ENCODE data around the gene ZDHHC24.
A peak's percentile ranks its signal among the peaks of the same experiment; 100 is the strongest.

ZDHHC24 gene

DNA sequence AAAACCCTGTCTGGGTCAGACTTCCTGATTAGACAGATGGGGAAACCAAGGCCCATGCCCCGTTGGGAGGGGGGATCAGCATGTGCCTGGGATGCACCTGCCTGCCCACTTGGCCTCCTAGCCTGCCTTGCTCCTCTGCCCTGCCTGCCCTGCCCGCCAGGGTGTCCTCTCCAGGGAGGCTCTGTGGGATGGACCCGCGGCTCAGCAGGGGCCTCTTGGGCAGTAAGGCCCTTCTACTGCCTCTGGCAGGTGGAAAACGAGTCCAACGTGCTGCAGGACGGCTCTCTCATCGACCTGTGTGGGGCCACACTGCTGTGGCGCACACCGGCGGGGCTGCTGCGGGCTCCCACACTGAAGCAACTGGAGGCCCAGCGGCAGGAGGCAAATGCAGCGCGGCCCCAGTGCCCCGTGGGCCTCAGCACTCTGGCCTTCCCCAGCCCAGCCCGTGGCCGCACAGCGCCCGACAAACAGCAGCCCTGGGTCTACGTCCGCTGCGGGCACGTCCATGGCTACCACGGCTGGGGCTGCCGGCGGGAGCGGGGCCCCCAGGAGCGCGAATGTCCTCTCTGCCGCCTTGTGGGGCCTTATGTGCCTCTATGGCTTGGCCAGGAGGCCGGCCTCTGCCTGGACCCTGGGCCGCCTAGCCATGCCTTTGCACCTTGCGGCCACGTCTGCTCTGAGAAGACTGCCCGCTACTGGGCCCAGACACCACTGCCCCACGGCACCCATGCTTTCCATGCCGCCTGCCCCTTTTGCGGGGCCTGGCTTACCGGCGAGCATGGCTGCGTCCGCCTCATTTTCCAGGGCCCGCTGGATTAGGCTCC, 70.3 kb downstream of the ZDHHC24 start:
- H3K4me3 ChIP-seq (ENCODE audit: low read length) = no peak overlapping the region
- no peak overlapping the region for H2BK120ac ChIP-seq (ENCODE audit: low read depth, low read length)
- no peaks in the 10 kb centered on the region for H3K27me3 ChIP-seq (ENCODE audit: insufficient read depth, low read length, poor library complexity)
- no peak overlapping the region for H2AK5ac ChIP-seq (ENCODE audit: low read length)
- no peak overlapping the region for H4K8ac ChIP-seq (ENCODE audit: low read depth, low read length)
- H3K18ac ChIP-seq (ENCODE audit: low read length) = no peak overlapping the region
- H3K23ac ChIP-seq (ENCODE audit: low read length) = no peak overlapping the region
- no peak for DNase-seq
- no peak overlapping the region for H3K4ac ChIP-seq (ENCODE audit: low read depth, low read length)
- no peak overlapping the region for H3K4me2 ChIP-seq (ENCODE audit: low read length)
- H3K79me2 ChIP-seq (ENCODE audit: control insufficient read depth, insufficient read depth, low read length) = no peaks in the 10 kb centered on the region
- no peak overlapping the region for H3K27ac ChIP-seq (ENCODE audit: low read depth, low read length)
- WGBS (ENCODE audit: extremely low coverage, insufficient coverage, low lambda C conversion rate) = no CpG with 5 or more reads among the region's 44 CpGs
- H3K4me1 ChIP-seq (ENCODE audit: control insufficient read depth, low read depth, low read length) = no peaks in the 10 kb centered on the region
- H2BK5ac ChIP-seq (ENCODE audit: low read length) = no peak overlapping the region
- H3K9ac ChIP-seq (ENCODE audit: low read length) = no peak overlapping the region
- no peak overlapping the region for H3K56ac ChIP-seq (ENCODE audit: low read length)
- H4K5ac ChIP-seq (ENCODE audit: low read length) = no peak overlapping the region
- no peak overlapping the region for H2BK15ac ChIP-seq (replicated peaks; ENCODE audit: low read depth)
- H3K79me1 ChIP-seq (ENCODE audit: low read length) = no peaks in the 10 kb centered on the region
- no peaks in the 10 kb centered on the region for H3K36me3 ChIP-seq (ENCODE audit: control insufficient read depth, insufficient read depth, low read length)

DNA sequence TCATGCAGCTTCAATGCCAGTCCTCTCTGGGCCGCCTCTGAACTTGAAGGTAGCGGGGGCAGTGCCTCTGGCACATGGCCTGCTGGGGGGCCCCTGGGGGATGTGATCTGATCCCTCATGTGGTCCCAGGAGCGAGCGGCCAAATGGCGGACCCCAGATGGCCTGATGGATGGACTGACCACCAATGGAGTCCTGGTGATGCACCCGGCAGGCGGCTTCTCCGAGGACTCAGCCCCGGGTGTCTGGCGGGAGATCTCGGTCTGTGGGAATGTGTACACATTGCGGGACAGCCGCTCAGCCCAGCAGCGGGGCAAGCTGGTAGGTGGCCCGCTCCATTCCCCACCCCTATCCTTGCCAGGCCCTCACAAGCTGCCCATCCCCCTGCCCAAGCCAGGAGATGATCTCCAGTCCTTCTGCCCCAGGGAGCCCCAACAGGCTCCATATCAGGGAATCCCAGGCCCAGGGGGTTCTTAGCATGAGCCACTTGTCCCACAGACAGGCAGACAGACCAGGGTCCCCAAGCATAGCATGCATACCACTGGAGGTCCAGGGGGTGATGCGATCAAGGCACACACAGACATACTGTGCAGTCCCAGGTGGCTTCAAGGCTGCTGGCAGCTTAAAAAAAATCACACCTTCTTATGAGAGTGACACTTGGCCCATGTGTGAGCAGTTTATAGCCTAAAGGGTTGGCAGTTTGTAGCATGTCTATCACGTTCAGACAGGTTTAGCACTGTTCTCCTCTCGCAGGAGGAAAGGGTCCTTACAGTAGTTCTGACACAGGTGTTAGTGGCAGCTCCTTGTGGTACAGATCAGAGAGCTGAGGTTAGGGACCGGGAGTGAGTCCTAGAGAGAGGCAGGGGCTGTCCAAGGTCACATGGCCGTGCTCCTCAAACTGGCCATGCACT, 72.0 kb downstream of the ZDHHC24 start:
- DNase-seq = peak; percentile 34
- Histone ChIP-seq H3K79me1 (ENCODE audit: low read length) (no peaks in the 10 kb centered on the region), H3K23ac (ENCODE audit: low read length) (no peak overlapping the region), H3K27ac (ENCODE audit: low read depth, low read length) (no peak overlapping the region), H3K4me3 (ENCODE audit: low read length) (no peak overlapping the region), H3K27me3 (ENCODE audit: insufficient read depth, low read length, poor library complexity) (no peaks in the 10 kb centered on the region), H3K36me3 (ENCODE audit: control insufficient read depth, insufficient read depth, low read length) (no peaks in the 10 kb centered on the region), H3K9ac (ENCODE audit: low read length) (no peak overlapping the region), H2BK120ac (ENCODE audit: low read depth, low read length) (no peak overlapping the region), H3K4ac (ENCODE audit: low read depth, low read length) (no peak overlapping the region), H2BK5ac (ENCODE audit: low read length) (no peak overlapping the region), H3K79me2 (ENCODE audit: control insufficient read depth, insufficient read depth, low read length) (no peaks in the 10 kb centered on the region), H3K56ac (ENCODE audit: low read length) (no peak overlapping the region), H2AK5ac (ENCODE audit: low read length) (no peak overlapping the region), H4K5ac (ENCODE audit: low read length) (no peak overlapping the region), H4K8ac (ENCODE audit: low read depth, low read length) (no peak overlapping the region), H3K18ac (ENCODE audit: low read length) (no peak overlapping the region), H2BK15ac (replicated peaks; ENCODE audit: low read depth) (no peak overlapping the region), H3K4me2 (ENCODE audit: low read length) (no peak overlapping the region), H3K4me1 (ENCODE audit: control insufficient read depth, low read depth, low read length) (peaks cover 2% of the 10 kb centered on the region)
- no CpG with 5 or more reads among the region's 20 CpGs for WGBS (ENCODE audit: extremely low coverage, insufficient coverage, low lambda C conversion rate)

DNA sequence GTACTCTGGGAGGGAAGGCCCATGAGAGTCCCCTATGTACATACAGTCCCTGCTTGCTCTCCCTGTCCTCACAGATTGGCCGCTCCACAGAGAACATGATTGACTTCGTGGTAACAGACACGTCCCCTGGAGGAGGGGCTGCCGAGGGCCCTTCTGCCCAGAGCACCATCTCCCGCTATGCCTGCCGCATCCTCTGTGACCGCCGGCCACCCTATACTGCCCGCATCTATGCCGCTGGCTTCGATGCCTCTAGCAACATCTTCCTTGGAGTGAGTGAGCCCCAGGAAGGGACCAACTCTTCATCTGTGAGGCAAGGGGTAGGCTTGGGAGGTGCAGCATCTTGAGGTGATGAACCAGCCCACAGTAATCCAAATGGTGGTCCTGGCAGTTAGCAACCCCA, 72.7 kb downstream of the ZDHHC24 start:
- Histone ChIP-seq H2BK120ac (ENCODE audit: low read depth, low read length) (no peak overlapping the region), H3K79me1 (ENCODE audit: low read length) (no peaks in the 10 kb centered on the region), H3K23ac (ENCODE audit: low read length) (no peak overlapping the region), H3K4me1 (ENCODE audit: control insufficient read depth, low read depth, low read length) (peaks cover 2% of the 10 kb centered on the region), H3K36me3 (ENCODE audit: control insufficient read depth, insufficient read depth, low read length) (no peaks in the 10 kb centered on the region), H3K18ac (ENCODE audit: low read length) (no peak overlapping the region), H3K27ac (ENCODE audit: low read depth, low read length) (no peak overlapping the region), H2AK5ac (ENCODE audit: low read length) (no peak overlapping the region), H3K4me3 (ENCODE audit: low read length) (no peak overlapping the region), H3K56ac (ENCODE audit: low read length) (no peak overlapping the region), H4K5ac (ENCODE audit: low read length) (no peak overlapping the region), H3K79me2 (ENCODE audit: control insufficient read depth, insufficient read depth, low read length) (no peaks in the 10 kb centered on the region), H2BK5ac (ENCODE audit: low read length) (no peak overlapping the region), H3K27me3 (ENCODE audit: insufficient read depth, low read length, poor library complexity) (no peaks in the 10 kb centered on the region), H3K4me2 (ENCODE audit: low read length) (no peak overlapping the region), H3K4ac (ENCODE audit: low read depth, low read length) (no peak overlapping the region), H3K9ac (ENCODE audit: low read length) (no peak overlapping the region), H2BK15ac (replicated peaks; ENCODE audit: low read depth) (no peak overlapping the region), H4K8ac (ENCODE audit: low read depth, low read length) (no peak overlapping the region)
- DNase-seq = no peak
- WGBS (ENCODE audit: extremely low coverage, insufficient coverage, low lambda C conversion rate) = no CpG with 5 or more reads among the region's 11 CpGs

DNA sequence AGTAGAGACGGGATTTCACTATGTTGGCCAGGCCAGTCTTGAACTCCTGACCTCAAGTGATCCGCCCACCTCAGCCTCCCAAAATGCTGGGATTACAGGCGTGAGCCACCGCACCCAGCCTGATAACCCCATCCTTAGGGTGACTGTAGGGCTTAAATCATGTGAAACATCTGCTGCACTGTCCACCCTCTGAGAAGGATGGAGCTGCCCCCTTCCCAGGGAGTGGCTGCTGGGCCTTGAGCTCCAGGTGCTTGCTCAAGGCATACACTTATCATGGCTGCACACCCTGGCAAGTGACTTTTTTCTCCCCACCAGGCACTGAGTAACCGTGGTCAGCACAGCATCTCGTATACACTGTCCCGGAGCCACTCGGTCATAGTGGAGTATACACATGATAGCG, 73.8 kb downstream of the ZDHHC24 start:
- Histone ChIP-seq H3K4ac (ENCODE audit: low read depth, low read length) (no peak overlapping the region), H4K8ac (ENCODE audit: low read depth, low read length) (no peak overlapping the region), H3K36me3 (ENCODE audit: control insufficient read depth, insufficient read depth, low read length) (no peaks in the 10 kb centered on the region), H2BK120ac (ENCODE audit: low read depth, low read length) (no peak overlapping the region), H4K5ac (ENCODE audit: low read length) (no peak overlapping the region), H3K23ac (ENCODE audit: low read length) (no peak overlapping the region), H3K18ac (ENCODE audit: low read length) (no peak overlapping the region), H3K4me1 (ENCODE audit: control insufficient read depth, low read depth, low read length) (peaks cover 6% of the 10 kb centered on the region), H3K79me1 (ENCODE audit: low read length) (no peaks in the 10 kb centered on the region), H2AK5ac (ENCODE audit: low read length) (no peak overlapping the region), H2BK5ac (ENCODE audit: low read length) (no peak overlapping the region), H3K27ac (ENCODE audit: low read depth, low read length) (no peak overlapping the region), H3K27me3 (ENCODE audit: insufficient read depth, low read length, poor library complexity) (no peaks in the 10 kb centered on the region), H3K56ac (ENCODE audit: low read length) (no peak overlapping the region), H3K4me3 (ENCODE audit: low read length) (no peak overlapping the region), H2BK15ac (replicated peaks; ENCODE audit: low read depth) (no peak overlapping the region), H3K79me2 (ENCODE audit: control insufficient read depth, insufficient read depth, low read length) (no peaks in the 10 kb centered on the region), H3K9ac (ENCODE audit: low read length) (no peak overlapping the region), H3K4me2 (ENCODE audit: low read length) (no peak overlapping the region)
- WGBS (ENCODE audit: extremely low coverage, insufficient coverage, low lambda C conversion rate) = no CpG with 5 or more reads among the region's 9 CpGs
- no peak for DNase-seq

DNA sequence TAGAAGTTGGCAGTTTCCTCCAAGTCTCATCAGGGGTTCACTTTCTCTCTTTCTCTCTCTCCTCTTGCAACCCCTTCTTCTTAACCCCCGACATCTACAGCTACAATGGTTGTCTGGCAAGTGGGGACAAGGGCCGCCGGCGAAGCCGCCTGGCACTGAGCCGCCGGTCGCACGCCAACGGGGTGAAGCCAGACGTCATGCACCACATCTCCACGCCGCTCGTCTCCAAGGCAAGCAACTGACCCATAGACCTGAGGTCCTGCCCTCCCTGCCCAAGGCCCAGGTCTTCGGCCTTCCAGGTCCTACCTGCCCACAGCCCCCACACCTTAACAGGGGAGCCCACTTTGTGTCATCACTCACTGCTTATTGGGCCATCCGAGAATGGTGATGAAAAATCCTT, 74.7 kb downstream of the ZDHHC24 start:
- no peak overlapping the region for H3K56ac ChIP-seq (ENCODE audit: low read length)
- H3K4ac ChIP-seq (ENCODE audit: low read depth, low read length) = no peak overlapping the region
- H4K8ac ChIP-seq (ENCODE audit: low read depth, low read length) = no peak overlapping the region
- no peak overlapping the region for H3K27ac ChIP-seq (ENCODE audit: low read depth, low read length)
- no peak overlapping the region for H3K18ac ChIP-seq (ENCODE audit: low read length)
- H3K23ac ChIP-seq (ENCODE audit: low read length) = no peak overlapping the region
- H3K4me3 ChIP-seq (ENCODE audit: low read length) = no peak overlapping the region
- no peak overlapping the region for H3K4me2 ChIP-seq (ENCODE audit: low read length)
- H3K79me1 ChIP-seq (ENCODE audit: low read length) = no peaks in the 10 kb centered on the region
- WGBS (ENCODE audit: extremely low coverage, insufficient coverage, low lambda C conversion rate) = no CpG with 5 or more reads among the region's 16 CpGs
- H3K79me2 ChIP-seq (ENCODE audit: control insufficient read depth, insufficient read depth, low read length) = no peaks in the 10 kb centered on the region
- H3K9ac ChIP-seq (ENCODE audit: low read length) = no peak overlapping the region
- H3K4me1 ChIP-seq (ENCODE audit: control insufficient read depth, low read depth, low read length) = peaks cover 6% of the 10 kb centered on the region
- no peak overlapping the region for H2BK5ac ChIP-seq (ENCODE audit: low read length)
- no peak overlapping the region for H2BK15ac ChIP-seq (replicated peaks; ENCODE audit: low read depth)
- no peaks in the 10 kb centered on the region for H3K36me3 ChIP-seq (ENCODE audit: control insufficient read depth, insufficient read depth, low read length)
- H2AK5ac ChIP-seq (ENCODE audit: low read length) = no peak overlapping the region
- H2BK120ac ChIP-seq (ENCODE audit: low read depth, low read length) = no peak overlapping the region
- no peak overlapping the region for H4K5ac ChIP-seq (ENCODE audit: low read length)
- no peak for DNase-seq
- H3K27me3 ChIP-seq (ENCODE audit: insufficient read depth, low read length, poor library complexity) = no peaks in the 10 kb centered on the region
